Activated CD4-positive, alpha-beta memory T cell treated with anti-CD3 and anti-CD28 coated beads for 36 hours (primary cell): ENCODE measurements around the gene PLA2R1. TPM values are rescaled to one million over a fixed set of nuclear protein-coding genes. Genes with fewer than 3 reads are reported as not detected.

Experiments
- total RNA-seq, 2 experiments: library from RNA; stranded (reverse); gene quantifications; one replicate each; pipeline ENCODE4 v1.2.3, GENCODE V29; 2021

The PLA2R1 gene
- total RNA-seq, 2 experiments from 2014 or later = not detected

Other genes with a start within 250 kb of the PLA2R1 start
- gene LY75, start 157.9 kb downstream of the PLA2R1 start, total RNA-seq = 10 to 100 TPM; 65.0 to 66.5 TPM
- gene ITGB6, start 137.7 kb upstream of the PLA2R1 start, total RNA-seq = not detected